Inflammatory macrophage treated with lipopolysaccharide for 4 hours (primary cell): Measurements from ENCODE around the gene OSBPL5.

Source experiments
- DNase-seq: peaks from one replicate; pipeline ENCODE4 v3.0.0-alpha.2; 2020

OSBPL5 gene

DNA sequence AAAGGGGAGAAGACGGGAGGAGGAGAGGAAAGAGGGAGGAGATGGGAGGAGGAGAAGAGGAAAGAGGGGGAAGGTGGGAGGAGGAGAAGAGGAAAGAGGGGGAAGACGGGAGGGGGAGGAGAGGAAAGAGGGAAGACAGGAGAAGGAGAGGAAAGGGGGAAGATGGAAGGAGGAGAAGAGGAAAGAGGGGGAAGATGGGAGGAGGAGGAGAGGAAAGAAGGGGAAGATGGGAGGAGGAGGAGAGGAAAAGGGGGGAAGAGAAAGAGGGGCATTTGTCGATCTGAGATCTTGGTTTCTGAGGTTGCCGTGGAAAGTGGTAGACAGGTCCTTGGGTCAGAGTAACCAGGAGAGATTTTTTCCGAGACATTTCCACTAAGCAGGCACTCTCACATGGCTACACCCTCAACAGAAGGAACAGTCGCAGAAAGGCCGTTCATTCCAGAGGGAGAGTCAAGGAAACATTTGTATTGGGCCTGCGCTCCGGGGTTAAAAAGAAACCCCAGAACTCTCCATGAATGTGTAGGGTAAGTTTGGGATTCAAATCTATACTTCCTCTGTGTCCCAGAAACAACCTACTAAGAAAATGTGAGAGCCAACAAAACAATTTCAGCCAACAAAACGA is 68.1 kb downstream of the OSBPL5 start:
- no peak for DNase-seq

DNA sequence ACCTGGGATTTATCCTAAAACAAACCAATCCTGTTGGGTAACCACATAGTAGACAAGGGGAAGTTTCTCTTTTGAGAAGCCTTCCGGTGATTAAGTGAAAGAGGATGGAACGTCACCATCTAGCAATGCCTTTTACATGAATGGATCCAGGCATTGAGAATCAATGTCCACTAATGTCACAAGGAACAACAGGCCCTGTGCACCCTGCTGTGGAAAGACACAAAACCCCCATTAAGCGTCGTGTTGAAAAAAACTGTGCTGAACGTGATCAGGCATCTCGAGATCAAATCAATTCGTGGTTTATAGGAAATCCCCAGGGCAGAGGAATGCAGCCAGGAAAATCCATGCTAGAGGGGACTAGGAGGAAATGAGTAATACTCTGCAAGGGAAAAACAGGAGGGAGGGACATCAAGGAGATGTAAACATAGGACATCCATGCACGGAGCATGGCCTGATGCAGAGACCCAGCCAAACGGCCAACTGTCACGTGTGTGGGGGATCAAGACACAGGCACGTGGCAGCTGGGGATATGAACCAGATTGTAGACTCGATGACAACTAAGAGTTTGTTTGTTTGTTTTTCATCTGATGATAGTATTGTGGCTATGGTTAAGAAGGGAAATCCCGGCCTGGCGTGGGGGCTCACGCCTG is 69.3 kb downstream of the OSBPL5 start:
- no peak for DNase-seq

DNA sequence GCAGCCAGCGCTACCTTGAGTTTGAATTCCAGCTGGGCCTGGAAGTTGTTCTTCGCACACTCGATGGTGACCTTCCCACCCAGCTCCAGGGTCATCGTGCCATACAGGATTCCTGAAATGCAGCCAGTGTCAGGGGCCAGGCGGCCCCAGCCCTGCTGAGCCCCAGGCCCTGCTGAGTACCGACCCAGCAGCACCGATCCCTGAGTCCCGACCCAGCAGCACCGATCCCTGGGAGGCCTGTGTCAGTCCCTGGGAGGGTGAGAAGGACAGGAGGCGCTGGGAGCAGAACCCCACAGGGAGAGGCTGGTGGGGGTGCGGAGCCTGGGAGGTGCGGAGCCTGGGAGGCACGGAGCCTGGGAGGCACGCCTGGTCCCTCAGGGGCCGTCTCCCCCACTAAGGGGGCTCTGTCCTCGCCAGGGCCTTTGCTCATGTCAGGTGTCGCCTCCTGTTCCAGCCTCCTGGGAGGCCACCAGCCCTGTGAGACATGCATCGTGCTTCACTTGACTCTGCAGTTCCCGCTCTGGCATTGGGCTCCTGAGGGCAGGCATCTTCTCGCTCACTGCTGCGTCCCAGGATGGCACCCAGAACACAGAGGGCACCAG is 70.8 kb downstream of the OSBPL5 start:
- DNase-seq: no peak

DNA sequence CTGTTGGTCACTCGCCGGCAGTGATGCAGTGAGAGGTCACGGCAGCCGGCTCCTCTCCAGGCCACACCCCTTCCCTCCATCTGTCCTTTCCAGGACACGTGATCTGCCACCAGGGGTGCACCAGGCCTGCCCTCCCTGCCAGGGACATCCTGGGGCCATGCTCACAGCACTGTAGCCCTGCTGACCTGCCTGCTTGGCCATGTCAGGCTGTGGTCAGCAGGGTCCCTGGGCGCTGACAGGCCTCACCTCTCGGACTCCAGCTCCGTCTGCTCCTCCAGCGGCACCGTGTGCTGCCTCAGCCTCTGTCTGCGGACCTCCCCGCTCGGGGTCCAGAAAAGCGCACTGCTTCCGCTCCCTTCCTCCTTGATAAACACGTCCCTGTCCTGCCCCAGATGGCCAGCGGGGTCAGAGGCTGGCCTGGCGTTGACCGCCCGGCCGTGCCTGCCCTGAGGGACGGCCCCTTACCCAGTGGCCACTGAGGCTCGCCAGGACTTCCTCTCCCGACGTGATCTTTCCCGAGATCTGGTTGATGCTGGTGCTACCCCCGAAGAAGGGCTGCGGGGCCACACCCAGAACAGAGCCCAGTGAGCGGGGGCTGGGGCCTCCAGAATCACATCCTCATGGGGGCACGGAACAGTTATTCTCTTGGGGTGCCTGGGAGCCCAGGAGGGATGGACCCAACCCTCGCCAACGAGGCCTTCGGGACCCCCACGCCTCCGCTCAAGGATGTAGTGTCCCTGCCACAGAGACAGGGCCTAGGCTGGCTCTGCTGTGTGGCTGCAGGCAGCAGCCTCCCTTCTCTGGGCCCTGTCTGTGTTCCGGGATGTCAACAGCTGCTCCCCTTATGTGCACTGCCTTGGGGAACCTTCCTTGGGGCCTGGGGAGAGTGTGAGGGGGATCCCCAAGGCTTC is 71.6 kb downstream of the OSBPL5 start:
- no peak for DNase-seq

DNA sequence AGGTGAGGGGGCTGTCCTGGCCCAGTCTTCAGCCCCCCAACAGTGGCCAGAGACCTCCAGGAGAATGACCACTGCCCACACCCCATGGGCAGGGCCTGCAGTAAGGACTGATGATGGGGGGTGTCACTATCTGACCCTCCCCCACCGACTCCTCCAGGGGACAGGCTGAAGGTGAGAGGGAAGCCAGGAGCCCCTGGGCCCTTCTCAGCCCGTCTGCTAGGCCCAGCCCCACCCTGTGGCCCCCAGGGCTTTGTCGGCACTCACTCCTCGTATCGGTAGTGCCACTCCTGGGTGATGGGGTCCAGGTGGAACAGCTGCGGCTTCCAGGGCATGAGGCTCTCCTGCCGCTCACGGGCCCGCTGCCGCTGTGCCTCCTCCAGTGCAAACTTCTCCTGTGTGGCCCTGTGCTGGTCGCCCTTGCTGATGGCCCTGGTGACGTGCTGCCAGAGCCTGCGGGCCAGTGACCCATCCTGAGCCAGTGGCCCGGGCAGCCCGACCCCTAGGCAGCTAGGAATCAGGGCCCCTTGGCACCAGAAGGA is 72.4 kb downstream of the OSBPL5 start:
- no peak for DNase-seq

DNA sequence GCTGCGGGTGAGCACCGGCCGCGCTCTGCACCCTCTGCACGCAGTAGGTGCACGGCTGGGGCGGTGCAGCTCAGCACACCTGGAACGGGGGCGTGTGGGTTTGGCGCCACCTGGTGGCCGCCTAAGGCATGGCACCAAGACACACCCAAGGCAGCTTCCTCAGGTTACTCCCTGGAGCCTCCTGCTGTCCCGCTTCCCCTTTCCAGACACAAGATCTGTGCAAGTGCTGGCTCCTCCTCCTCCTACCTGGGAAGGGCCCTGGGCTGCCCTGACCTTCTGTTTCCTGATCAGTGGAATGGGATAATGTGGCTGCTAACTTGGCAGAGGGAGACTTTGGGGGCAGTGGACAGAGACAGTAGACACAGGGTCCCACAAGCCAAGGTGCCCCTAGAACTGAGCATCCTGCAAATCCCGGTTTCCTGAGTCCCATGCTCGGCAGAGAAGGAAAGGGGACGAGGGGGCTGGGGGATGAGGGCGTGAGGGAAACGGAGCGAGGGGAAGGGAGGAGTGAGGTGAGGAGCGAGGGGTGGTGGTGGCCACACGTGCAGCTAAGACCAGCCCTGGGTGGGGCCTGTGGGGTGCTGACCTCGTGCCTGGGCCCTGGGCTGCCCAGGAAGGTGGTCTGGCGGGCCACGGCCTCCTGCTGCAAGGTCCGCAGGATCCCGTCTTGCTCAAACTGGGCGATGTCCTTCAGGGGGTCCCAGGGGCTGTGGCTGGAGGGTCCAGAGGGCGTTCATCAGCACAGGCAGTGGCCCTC is 73.1 kb downstream of the OSBPL5 start:
- peak; percentile 52 for DNase-seq

DNA sequence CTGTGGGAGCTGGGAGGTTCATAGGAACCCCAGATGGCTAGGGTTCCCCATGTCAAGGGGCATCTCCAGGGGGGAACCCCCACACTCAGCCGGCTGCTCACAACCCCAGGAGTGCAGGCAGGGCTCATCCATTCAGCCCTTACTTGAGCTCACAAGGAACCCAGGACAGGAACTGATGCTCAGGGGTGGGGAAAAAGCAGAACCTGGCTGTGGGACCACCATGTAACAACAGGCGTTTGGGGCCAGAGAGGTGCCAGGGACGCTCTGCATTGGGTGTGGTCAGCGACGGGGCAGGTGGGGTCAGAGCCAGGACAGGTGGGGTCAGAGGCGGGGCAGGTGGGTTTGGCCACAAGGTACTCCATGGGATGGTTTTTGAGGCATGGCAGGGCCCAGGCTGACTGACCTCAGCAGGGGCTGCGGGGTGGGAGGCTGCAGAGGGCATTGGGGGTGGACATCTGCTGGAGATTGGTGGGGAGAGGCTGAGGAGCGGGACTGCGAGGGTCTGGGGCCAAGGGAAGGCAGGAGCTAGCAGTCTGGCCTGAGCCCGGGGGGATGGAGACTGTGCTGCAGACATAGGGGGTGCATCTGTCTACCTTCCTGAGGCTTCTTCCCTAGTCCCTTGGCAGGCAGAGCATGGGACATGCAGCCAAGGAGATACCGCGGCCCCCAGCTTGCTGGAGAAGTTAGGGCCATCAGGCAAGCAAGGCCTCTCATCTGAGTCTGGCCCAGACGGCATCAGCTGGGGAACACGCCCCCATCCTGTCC is 73.8 kb downstream of the OSBPL5 start:
- no peak for DNase-seq

DNA sequence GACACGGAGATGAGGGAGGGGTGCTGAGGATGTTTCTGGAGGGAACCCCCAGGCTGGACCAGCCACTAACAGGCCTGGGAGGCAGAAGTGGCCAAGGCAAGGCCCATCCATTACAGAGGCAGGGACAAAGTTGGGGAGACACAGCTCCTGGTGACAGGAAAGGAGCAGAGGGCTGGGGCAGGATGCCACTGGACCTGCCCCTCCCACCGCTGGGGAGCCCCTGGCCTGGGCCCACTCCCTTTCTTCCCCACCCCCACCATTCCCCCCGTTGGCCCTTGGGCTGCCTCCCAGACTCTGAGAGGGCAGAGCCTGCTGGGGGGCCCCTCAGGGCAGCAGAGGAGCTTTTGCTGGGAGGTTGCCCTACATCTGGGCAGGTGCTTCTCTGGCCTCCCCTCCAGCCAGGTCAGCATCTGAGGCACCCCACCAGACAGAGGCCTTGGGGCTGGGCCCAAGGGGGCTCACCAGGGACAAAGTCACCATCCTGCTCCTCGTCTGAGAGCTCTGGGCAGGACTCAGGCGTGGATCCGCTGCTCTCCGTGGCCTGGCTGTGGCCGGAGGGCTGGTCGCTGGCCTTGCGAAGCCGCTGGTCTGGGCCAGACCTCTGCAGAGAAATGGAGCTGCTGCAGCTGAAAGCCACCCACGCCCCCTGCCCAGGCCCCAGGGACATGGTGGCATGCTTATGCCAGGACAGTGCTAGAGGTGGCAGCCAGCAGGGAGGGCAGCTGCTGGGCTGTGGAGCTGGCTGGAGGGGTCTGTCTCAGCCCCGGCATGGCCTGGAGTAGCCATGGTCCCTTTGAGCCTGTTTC is 74.8 kb downstream of the OSBPL5 start:
- DNase-seq: no peak

DNA sequence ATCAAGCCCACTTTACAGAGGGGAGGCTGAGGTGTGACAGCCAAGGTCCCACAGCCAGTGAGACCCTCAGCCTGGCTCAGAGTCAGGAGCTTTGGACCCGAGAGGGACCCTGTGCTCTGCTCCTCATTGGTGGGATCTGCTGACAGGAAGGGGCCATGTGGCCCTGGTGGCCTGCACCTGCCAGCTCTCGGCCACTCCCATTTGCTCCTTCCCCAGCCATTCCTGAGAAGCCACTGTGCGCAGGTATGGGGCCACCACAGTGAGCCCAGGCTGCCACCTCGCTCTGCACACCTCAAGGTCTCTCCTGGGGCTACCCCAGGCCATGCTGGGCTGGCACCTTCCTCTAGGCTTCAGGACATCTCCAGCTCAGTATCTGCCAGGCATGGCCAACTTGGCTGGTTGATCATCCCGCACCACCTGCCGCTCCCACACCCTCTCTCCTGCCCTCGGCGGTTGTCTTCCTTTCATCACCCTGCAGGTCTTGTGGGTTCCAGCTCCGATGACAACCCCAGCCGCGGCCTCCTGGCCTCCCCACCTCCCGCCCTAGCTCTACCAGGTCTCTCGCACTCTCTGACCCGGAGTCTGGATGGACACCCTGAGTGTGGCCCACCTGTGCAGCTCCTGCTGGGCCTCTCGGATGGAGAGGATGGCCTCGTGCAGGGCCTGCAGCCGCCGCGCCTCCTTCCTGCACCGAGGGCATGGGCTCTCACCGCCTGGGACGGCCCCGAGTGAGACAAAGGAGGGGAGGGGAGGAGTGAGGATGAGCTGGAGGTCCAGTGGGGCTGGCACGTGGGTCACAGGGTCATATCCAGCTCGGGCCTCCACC is 75.7 kb downstream of the OSBPL5 start:
- no peak for DNase-seq

DNA sequence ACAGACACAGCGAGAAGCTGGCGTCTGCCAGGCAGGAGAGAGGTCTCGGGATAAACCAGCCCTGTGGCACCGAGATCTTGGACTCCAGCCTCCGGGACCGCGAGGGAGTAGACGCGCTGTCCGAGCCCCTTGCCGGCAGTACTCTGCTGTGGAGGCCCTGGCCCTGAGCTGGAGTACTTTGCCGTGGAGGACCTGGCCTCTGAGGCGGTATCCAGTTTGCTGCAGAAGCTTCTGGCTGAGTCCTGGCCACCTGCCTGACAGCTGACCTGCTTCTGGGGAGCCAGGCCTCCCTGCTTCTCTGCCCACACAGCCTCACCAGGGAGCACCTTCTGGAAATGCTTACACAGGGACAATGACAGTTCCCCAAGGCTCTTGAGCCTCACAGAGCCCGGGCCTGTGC is 76.3 kb downstream of the OSBPL5 start:
- DNase-seq: no peak

DNA sequence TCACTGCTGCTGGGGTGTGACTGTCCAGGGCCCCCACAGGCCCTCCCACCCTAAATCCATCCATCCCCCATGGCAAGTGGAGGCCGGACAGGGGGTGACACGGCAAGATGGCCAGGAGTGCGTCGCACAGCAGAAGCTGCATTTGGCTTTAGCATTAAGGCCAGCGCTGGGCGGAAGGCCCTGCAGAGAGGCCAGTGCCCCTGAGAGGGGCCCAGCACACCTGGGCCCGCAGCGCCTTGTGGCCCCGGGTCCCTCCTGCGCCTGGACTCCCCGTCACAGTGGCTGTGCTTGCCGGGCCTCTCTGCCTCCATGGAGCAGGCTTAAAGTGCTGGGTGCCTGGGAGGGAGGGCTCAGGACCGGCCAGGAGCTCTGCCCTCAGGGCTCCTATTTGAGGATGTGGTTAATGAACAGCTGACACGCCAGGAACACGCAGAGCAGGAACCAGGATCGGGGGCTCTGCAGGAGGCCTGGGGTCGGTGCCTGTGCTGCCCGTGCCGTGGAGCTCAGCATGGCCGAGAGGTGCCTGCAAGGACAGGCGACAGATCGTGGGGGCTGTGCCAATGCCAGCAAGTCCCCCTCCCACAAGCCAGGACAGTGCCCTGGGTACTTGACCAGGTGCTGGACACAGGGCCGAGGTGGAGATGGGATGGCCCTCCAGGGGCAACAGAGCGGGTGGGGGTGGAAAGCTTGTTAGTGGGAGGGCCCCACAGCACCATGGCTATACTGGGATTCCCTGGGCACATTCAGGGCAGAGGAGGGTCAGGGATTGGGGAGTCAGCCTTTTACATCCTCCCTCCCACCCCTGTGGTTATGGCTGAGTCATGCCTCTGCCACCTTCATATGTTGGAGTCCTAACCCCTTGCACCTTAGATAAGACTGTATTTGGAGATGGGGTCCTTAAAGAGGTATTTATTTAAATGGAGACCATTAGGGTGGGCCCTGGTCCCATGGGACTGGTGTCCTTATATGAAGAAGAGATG is 77.0 kb downstream of the OSBPL5 start:
- DNase-seq: no peak

DNA sequence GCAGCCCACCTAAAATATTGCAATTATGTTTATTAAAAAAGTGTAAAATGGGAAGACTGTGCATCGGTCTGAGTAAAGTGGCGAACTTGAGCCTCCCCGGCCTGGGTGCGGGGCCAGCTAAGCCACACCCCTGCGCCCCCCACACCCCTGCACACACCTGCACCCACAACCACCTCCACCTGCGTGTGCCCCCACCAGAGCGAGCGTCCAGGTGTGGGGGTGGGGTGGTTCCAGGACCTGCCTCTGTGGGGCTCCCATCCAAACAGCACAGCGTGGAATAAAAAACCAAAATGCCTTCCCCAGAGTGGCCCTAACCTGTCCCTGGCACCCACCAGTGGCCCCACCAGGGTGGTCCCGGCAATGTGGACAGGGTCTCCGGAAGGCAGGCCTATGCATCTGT is 77.7 kb downstream of the OSBPL5 start:
- no peak for DNase-seq

DNA sequence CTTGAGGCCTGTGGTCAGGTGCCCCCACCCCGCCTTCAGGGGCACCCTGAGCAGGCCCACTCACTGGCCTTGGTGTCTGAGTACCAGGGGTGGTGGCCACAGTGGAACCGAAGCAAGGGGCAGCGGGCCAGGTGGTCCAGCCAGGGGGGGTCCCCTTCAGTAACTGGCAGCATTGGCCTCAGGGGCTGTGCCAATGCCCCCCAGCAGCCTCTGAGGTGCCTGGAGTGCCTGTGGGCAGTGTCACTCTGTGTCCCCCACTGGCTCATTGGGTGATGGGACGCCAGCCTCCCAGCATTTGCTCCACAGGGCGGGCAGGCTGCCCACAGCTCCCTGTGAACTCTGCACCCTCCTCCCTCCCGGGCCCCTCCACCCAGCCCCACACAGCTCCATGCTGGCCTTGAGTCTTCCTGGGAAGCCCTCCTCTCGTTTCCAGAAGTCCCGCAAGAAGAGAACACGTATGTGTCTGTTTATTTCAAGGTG is 78.4 kb downstream of the OSBPL5 start:
- DNase-seq: no peak

DNA sequence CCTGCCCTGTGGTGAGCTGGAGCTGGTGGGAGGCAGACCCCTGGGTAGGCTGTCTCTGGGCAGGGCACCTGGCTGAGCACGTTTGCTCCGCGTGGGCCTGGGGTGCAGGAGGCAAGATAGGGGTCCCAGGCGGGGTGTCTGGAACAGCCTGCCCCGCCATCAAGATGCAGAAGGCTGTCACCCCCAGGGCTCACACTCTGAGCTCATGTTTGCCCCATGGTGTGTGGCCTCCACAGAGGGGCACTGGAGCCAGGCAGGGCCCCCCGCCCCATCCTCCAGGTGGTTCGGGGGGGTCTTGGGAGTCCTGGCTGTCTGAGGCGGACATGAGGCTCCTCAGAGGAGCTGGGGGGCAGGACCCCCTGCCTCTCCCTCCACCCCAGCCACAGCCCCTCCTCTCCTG is 79.0 kb downstream of the OSBPL5 start:
- DNase-seq: no peak

DNA sequence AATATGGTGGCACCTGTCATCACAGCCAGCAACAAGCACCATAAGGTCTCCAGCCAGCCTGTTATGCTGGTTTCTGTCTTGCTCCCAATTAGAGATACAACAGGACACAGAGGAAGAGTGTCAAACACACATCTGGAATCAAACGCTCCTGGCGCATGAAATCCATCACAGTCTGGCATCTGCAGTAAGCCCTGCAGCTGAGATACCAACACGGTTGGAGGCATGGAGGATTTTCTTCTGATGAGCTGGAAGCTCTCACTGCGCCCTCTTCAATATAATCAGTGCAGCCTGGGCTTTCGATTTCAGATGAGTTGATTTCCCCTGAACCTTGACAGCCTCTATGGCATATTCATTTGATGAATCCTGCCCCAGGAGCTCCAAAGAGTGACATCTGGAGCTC is 80.1 kb downstream of the OSBPL5 start:
- no peak for DNase-seq

DNA sequence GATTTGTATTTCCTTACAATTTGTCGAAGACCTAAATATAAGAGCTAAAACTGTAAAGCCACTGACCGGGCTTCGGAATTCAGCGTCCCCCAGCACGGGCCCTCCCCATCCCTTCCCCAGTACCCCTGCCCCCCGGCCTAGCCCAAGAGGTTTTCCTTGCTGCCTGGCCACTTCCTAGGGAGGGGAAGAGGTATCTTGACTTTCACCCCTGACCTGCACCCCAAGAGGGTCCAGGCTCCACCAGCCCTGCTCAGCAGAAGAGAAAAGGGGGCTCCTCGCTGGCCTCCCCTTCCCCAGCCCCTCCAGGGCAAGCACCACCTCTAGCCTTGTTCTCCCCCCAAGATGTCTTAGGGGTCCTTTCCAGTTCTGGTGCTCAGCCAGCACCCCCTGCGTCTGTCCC is 81.8 kb downstream of the OSBPL5 start:
- DNase-seq: no peak

DNA sequence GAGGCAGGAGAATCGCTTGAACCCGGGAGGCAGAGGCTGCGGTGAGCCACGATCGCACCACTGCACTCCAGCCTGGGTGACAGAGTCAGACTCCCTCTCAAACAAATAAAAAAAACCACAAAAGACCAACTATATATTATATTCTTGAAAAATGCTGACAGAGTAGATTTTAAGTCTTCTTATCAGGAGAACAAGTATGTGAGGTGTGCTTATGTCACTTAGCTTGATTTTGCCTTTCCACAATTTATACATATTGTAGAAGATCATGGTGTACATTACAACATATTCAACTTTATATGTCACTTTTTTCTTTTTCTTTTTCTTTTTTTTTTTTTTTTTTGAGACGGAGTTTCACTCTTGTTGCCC is 83.7 kb downstream of the OSBPL5 start:
- no peak for DNase-seq

DNA sequence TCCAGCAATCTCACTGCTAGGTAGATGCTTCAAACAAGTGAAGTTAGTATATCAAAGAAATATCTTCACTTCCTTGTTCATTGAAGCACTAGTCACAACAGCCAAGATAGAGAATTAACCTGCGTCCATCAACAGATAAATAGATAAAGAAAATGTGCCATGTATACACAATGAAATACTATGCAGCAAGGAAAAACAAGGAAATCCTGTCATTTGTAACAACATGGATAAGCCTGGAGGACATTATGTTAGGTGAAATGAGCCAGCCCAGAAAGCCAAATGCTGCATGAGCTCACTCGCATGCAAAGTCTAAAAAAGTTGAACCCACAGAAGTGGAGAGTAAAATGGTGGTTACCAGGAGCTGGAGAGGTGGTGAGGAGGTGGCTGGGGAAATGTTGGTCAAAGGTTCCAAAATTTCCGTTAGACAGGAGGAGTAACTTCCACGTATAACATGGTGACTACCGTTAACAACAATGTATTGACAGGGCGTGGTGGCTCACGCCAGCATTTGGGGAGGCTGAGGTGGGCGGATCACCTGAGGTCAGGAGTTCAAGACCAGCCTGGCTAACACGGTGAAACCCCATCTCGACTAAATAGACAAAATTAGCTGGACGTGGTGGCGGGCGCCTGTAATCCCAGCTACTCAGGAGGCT is 84.3 kb downstream of the OSBPL5 start:
- DNase-seq: no peak
